Type B pancreatic cell (in vitro differentiated cells): Measurements from ENCODE around the gene C1orf35. TPM values are rescaled to one million over a fixed set of nuclear protein-coding genes. Genes with fewer than 3 reads are reported as not detected.

Experiments used
- DNase-seq: peaks from one replicate; pipeline ENCODE4 v3.0.0; 2021; ENCODE audit warnings: mixed read lengths; ENCODE audit not compliant: unreplicated experiment; ENCODE audit errors: extremely low spot score
- H3K27ac Mint-ChIP-seq: 2 replicates; pipeline ENCODE4 v1.8.0; 2021; ENCODE audit warnings: mild to moderate bottlenecking, mixed read lengths
- H3K27me3 Mint-ChIP-seq: 2 replicates; pipeline ENCODE4 v1.8.0; 2021; ENCODE audit warnings: mixed read lengths
- H3K36me3 Mint-ChIP-seq: 2 replicates; pipeline ENCODE4 v1.8.0; 2021; ENCODE audit warnings: mixed read lengths
- H3K4me1 Mint-ChIP-seq: one replicate; pipeline ENCODE4 v1.8.0; 2021; ENCODE audit warnings: mixed read lengths; ENCODE audit not compliant: unreplicated experiment
- H3K4me3 Mint-ChIP-seq: 2 replicates; pipeline ENCODE4 v1.8.0; 2021; ENCODE audit warnings: mild to moderate bottlenecking, mixed read lengths
- H3K9me3 Mint-ChIP-seq: 2 replicates; pipeline ENCODE4 v1.8.0; 2021; ENCODE audit warnings: mixed read lengths
- total RNA-seq: library from RNA; stranded (reverse); gene quantifications from 2 replicates; pipeline ENCODE4 v1.2.1, GENCODE V29; 2021; ENCODE audit warnings: low replicate concordance
- TF ChIP-seq, protein P1 (sequence below): fragments of 200-600 bp; sonication (generic); conservative IDR thresholded peaks from 2 replicates; pipeline ENCODE4 v1.5.0; 2021; ENCODE audit warnings: antibody characterized with exemption, mild to moderate bottlenecking

C1orf35 gene
- total RNA-seq, 1 donor from 2014 or later: 23.3 TPM

DNA sequence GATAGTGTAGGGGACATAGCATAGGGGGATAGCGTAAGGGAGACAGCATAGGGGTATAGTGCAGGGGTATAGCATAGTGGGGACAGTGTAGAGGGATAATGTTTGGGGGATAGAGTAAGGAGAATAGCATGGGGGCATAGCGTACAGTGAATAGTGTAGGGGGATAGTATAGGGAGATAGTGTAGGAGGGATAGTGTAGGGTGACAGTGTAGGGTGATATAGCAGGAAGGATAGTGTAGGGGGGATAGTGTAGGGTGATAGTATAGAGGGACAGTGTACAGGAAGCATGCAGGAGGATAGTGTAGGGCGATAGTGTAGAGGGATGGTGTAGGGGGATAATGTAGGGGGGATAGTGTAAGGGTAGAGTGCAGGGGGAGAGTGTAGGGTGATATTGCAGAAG lies 32.3 kb downstream of the C1orf35 start:
- H3K9me3 Mint-ChIP-seq: no peaks in the 10 kb centered on the region
- peaks cover 39% of the 10 kb centered on the region for H3K27me3 Mint-ChIP-seq
- H3K4me1 Mint-ChIP-seq: peaks cover 5% of the 10 kb centered on the region
- H3K36me3 Mint-ChIP-seq: no peaks in the 10 kb centered on the region
- no peak overlapping the region for H3K4me3 Mint-ChIP-seq
- TF ChIP-seq, protein P1, sequence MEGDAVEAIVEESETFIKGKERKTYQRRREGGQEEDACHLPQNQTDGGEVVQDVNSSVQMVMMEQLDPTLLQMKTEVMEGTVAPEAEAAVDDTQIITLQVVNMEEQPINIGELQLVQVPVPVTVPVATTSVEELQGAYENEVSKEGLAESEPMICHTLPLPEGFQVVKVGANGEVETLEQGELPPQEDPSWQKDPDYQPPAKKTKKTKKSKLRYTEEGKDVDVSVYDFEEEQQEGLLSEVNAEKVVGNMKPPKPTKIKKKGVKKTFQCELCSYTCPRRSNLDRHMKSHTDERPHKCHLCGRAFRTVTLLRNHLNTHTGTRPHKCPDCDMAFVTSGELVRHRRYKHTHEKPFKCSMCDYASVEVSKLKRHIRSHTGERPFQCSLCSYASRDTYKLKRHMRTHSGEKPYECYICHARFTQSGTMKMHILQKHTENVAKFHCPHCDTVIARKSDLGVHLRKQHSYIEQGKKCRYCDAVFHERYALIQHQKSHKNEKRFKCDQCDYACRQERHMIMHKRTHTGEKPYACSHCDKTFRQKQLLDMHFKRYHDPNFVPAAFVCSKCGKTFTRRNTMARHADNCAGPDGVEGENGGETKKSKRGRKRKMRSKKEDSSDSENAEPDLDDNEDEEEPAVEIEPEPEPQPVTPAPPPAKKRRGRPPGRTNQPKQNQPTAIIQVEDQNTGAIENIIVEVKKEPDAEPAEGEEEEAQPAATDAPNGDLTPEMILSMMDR: no peak
- H3K27ac Mint-ChIP-seq: no peak overlapping the region
- DNase-seq: no peak

DNA sequence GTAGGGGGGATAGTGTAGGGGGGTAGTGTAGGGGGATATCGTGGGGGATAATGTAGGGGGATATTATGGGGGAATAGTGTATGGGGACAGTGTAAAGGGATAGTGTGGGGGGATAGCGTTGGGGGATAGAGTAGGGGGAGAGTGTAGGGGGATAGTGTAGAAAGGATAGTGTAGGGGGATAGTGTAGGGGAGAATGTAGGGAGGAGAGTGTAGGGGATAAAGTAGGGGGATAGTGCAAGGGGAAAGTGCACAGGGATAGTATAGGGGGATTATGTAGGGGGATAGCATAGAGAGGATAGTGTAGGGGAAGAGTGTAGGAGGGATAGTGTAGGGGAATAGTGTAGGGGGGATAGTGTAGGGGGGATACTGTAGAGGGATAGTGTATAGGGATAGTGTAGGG lies 33.0 kb downstream of the C1orf35 start:
- peaks cover 43% of the 10 kb centered on the region for H3K27me3 Mint-ChIP-seq
- no peak for DNase-seq
- no peak overlapping the region for H3K4me3 Mint-ChIP-seq
- no peaks in the 10 kb centered on the region for H3K36me3 Mint-ChIP-seq
- H3K27ac Mint-ChIP-seq: no peak overlapping the region
- TF ChIP-seq, protein P1: no peak
- no peaks in the 10 kb centered on the region for H3K9me3 Mint-ChIP-seq
- peaks cover 5% of the 10 kb centered on the region for H3K4me1 Mint-ChIP-seq

DNA sequence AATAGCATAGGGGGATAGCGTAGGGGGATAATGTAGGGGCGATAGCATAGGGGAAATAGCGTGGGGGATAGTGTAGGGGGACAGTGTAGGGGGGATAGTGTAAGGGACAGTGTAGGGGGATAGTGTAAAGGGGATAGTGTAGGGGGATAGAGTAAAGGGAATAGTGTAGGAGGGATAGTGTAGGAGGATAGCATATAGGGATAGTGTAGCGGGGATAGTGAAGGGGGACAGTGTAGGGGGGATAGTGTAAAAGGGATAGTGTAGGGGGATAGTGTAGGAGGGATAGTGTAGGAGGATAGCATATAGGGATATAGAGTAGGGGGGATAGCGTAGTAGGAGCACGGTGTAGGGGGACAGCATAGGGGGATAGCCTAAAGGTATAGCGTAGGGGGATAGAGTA lies 34.8 kb downstream of the C1orf35 start:
- Mint-ChIP-seq H3K4me1 (no peaks in the 10 kb centered on the region), H3K9me3 (no peaks in the 10 kb centered on the region), H3K4me3 (no peak overlapping the region), H3K27me3 (peaks cover 36% of the 10 kb centered on the region), H3K36me3 (no peaks in the 10 kb centered on the region), H3K27ac (no peak overlapping the region)
- TF ChIP-seq, protein P1: no peak
- DNase-seq: no peak

- Mint-ChIP-seq H3K36me3 (no peaks in the 10 kb centered on the region), H3K4me1 (no peaks in the 10 kb centered on the region), H3K4me3 (no peak overlapping the region), H3K9me3 (no peaks in the 10 kb centered on the region), H3K27me3 (peaks cover 34% of the 10 kb centered on the region), H3K27ac (no peak overlapping the region)
- TF ChIP-seq, protein P1: no peak
- DNase-seq: no peak
Measured at GRCh38 chr1:228066891-228067654, 36.1 kb downstream of the C1orf35 start.

DNA sequence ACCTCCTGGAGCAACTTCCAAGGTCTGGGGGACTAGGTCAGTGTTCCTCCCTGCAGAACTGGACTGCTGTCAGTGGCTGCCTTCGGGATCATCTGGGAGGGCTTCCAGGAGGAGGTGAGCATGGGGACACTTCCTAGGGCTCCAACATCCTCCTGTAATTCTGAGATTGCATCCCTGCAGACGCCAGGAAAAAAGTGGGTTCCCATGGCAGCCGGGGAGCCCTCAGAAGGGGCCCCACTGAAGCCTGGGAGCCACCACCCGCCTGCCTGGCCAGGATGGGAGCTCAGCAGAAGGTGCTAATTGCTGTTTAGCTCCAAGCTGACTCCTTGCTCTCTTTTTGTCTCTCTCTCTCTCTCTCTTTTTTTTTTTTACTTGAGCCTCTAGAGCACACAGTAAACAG lies 36.7 kb downstream of the C1orf35 start:
- H3K27ac Mint-ChIP-seq: no peak overlapping the region
- H3K4me1 Mint-ChIP-seq: no peaks in the 10 kb centered on the region
- H3K36me3 Mint-ChIP-seq: no peaks in the 10 kb centered on the region
- H3K4me3 Mint-ChIP-seq: no peak overlapping the region
- TF ChIP-seq, protein P1: no peak
- DNase-seq: no peak
- H3K9me3 Mint-ChIP-seq: no peaks in the 10 kb centered on the region
- peaks cover 32% of the 10 kb centered on the region for H3K27me3 Mint-ChIP-seq
